SK-N-SH treated with all-trans-retinoic acid at 6 μM for 48 hours (cell line): ENCODE measurements around the gene CFAP20.

Experiments
- ATAC-seq: fragments of 200-7000 bp; cut with Tn5 transposase; 3 replicates; pipeline ENCODE4 v1.9.1; 2020; ENCODE audit warnings: mild to moderate bottlenecking, moderate library complexity
- ARNTL ChIP-seq: fragments of 450-650 bp; formaldehyde crosslinking; IDR thresholded peaks from 2 replicates; pipeline ENCODE4 v1.5.0; 2020; ENCODE audit warnings: low read depth, mild to moderate bottlenecking, moderate library complexity, borderline replicate concordance
- BACH2 ChIP-seq: fragments of 250-450 bp; sonication (Bioruptor Pico); IDR thresholded peaks from 2 replicates; pipeline ENCODE4 v1.9.0; 2021; ENCODE audit warnings: mild to moderate bottlenecking, borderline replicate concordance
- CSDC2 ChIP-seq: fragments of 250-450 bp; sonication (Bioruptor Pico); IDR thresholded peaks from 2 replicates; pipeline ENCODE4 v1.5.0; 2020; ENCODE audit warnings: mild to moderate bottlenecking, moderate library complexity
- CSRNP3 ChIP-seq: fragments of 250-450 bp; sonication (Bioruptor Pico); IDR thresholded peaks from 2 replicates; pipeline ENCODE4 v1.5.1; 2021; ENCODE audit warnings: mild to moderate bottlenecking, moderate library complexity
- GLIS3 ChIP-seq: fragments of 250-450 bp; sonication (Bioruptor Pico); IDR thresholded peaks from 2 replicates; pipeline ENCODE4 v1.5.0; 2020; ENCODE audit warnings: mild to moderate bottlenecking, moderate library complexity
- ISL1 ChIP-seq: fragments of 250-450 bp; sonication (Bioruptor Pico); IDR thresholded peaks from 2 replicates; pipeline ENCODE4 v2.1.2; 2022; ENCODE audit warnings: mild to moderate bottlenecking, moderate library complexity
- POU6F1 ChIP-seq: fragments of 250-450 bp; sonication (Bioruptor Pico); IDR thresholded peaks from 2 replicates; pipeline ENCODE4 v1.8.0; 2021; ENCODE audit warnings: low read depth, mild to moderate bottlenecking, moderate library complexity, borderline replicate concordance
- PPARA ChIP-seq: fragments of 250-450 bp; sonication (Bioruptor Pico); IDR thresholded peaks from 2 replicates; pipeline ENCODE4 v1.5.0; 2020; ENCODE audit warnings: mild to moderate bottlenecking, borderline replicate concordance
- RARB ChIP-seq: fragments of 250-450 bp; sonication (Bioruptor Pico); IDR thresholded peaks from 2 replicates; pipeline ENCODE4 v1.8.0; 2021; ENCODE audit warnings: mild to moderate bottlenecking, moderate library complexity
- SNAI2 ChIP-seq: fragments of 250-450 bp; sonication (Bioruptor Pico); IDR thresholded peaks from 2 replicates; pipeline ENCODE4 v1.5.0; 2020; ENCODE audit warnings: mild to moderate bottlenecking, moderate library complexity
- TCF4 ChIP-seq: fragments of 250-450 bp; sonication (Bioruptor Pico); IDR thresholded peaks from 2 replicates; pipeline ENCODE4 v1.8.0; 2021; ENCODE audit warnings: mild to moderate bottlenecking, moderate library complexity, borderline replicate concordance
- TOX ChIP-seq: fragments of 250-450 bp; sonication (Bioruptor Pico); IDR thresholded peaks from 2 replicates; pipeline ENCODE4 v1.8.0; 2021; ENCODE audit warnings: mild to moderate bottlenecking, moderate library complexity, borderline replicate concordance
- TSHZ2 ChIP-seq: fragments of 250-450 bp; sonication (Bioruptor Pico); IDR thresholded peaks from 2 replicates; pipeline ENCODE4 v1.5.0; 2020; ENCODE audit warnings: mild to moderate bottlenecking, moderate library complexity
- ZC3H10 ChIP-seq: fragments of 250-450 bp; sonication (Bioruptor Pico); IDR thresholded peaks from 2 replicates; pipeline ENCODE4 v1.5.1; 2021; ENCODE audit warnings: mild to moderate bottlenecking, moderate library complexity
- ZFP3 ChIP-seq: fragments of 250-450 bp; sonication (Bioruptor Pico); IDR thresholded peaks from 2 replicates; pipeline ENCODE4 v1.5.0; 2020; ENCODE audit warnings: mild to moderate bottlenecking, moderate library complexity
- ZFP30 ChIP-seq: fragments of 450-650 bp; formaldehyde crosslinking; IDR thresholded peaks from 2 replicates; pipeline ENCODE4 v1.5.0; 2022; ENCODE audit warnings: mild to moderate bottlenecking, moderate library complexity
- ZNF70 ChIP-seq: fragments of 450-650 bp; formaldehyde crosslinking; IDR thresholded peaks from 2 replicates; pipeline ENCODE4 v1.5.0; 2020; ENCODE audit warnings: mild to moderate bottlenecking, moderate library complexity
- ZNF8 ChIP-seq: fragments of 450-650 bp; formaldehyde crosslinking; IDR thresholded peaks from 2 replicates; pipeline ENCODE4 v1.5.0; 2020; ENCODE audit warnings: mild to moderate bottlenecking, moderate library complexity

Gene CFAP20

GRCh38 chr16:58107709-58108108, 21.5 kb downstream of the CFAP20 start:
- ATAC-seq: no peak

GRCh38 chr16:58107228-58107627, 22.0 kb downstream of the CFAP20 start:
- TF ChIP-seq POU6F1 (CRISPR knock-in tag) (no peak), ZFP3 (no peak), PPARA (CRISPR knock-in tag) (no peak), BACH2 (CRISPR knock-in tag) (no peak), CSRNP3 (CRISPR knock-in tag) (no peak)
- no peak for ATAC-seq

More at GRCh38 chr16:58107709-58108108, 21.5 kb downstream of the CFAP20 start:
- TF ChIP-seq TCF4 (CRISPR knock-in tag): no peak
- TF ChIP-seq ZNF70 (CRISPR knock-in tag): no peak
- TF ChIP-seq ZFP30 (CRISPR knock-in tag): no peak
- no peak for TF ChIP-seq ZFP3
- no peak for TF ChIP-seq CSRNP3 (CRISPR knock-in tag)
- no peak for TF ChIP-seq ZNF8
- no peak for TF ChIP-seq SNAI2 (CRISPR knock-in tag)
- TF ChIP-seq ZC3H10 (CRISPR knock-in tag): no peak
- no peak for TF ChIP-seq ISL1
- no peak for TF ChIP-seq CSDC2 (CRISPR knock-in tag)

GRCh38 chr16:58105631-58106030, 23.6 kb downstream of the CFAP20 start:
- no peak for ATAC-seq
- TF ChIP-seq CSRNP3 (CRISPR knock-in tag): no peak

- ATAC-seq: no peak
- TF ChIP-seq TOX (CRISPR knock-in tag) (no peak), GLIS3 (CRISPR knock-in tag) (no peak), RARB (CRISPR knock-in tag) (no peak), POU6F1 (CRISPR knock-in tag) (no peak), ZFP3 (no peak), ZFP30 (CRISPR knock-in tag) (no peak), ZC3H10 (CRISPR knock-in tag) (no peak), ARNTL (CRISPR knock-in tag) (no peak), TSHZ2 (CRISPR knock-in tag) (no peak)
Observed at GRCh38 chr16:58102665-58103392, 26.4 kb downstream of the CFAP20 start.
